Sigmoid colon (tissue), 7 donors: ENCODE data around the gene ITPA. TPM values are rescaled to one million over a fixed set of nuclear protein-coding genes. Genes with fewer than 3 reads are reported as not detected.
"Not testable (repeated sequence)": the region's sequence is repeated elsewhere in the genome, so short reads cannot be mapped to it uniquely, and the experiment has no call there.

Experiments
- DNase-seq: peaks from one replicate; pipeline ENCODE4 v3.0.0-alpha.2; 2019
- H3K27ac ChIP-seq, 4 donors: fragments of 200-600 bp; sonication (generic); one replicate each; pipeline ENCODE4 v1.5.1; 2016 to 2019; ENCODE audit warnings: mild to moderate bottlenecking in 1 of 4
- H3K27me3 ChIP-seq, 3 donors: fragments of 200-600 bp; sonication (generic); one replicate each; pipeline ENCODE4 v1.5.1; 2019; ENCODE audit warnings: mild to moderate bottlenecking in 1 of 3
- H3K36me3 ChIP-seq, 4 donors: fragments of 200-600 bp; sonication (generic); one replicate each; pipeline ENCODE4 v1.5.1; 2016 to 2019
- H3K4me1 ChIP-seq, 4 donors: fragments of 200-600 bp; sonication (generic); one replicate each; pipeline ENCODE4 v1.5.1; 2017 to 2019
- H3K4me3 ChIP-seq, 4 donors: fragments of 200-600 bp; sonication (generic); one replicate each; pipeline ENCODE4 v1.5.1; 2017 to 2019; ENCODE audit warnings: mild to moderate bottlenecking in 2 of 4, moderate library complexity in 1 of 4
- H3K9me3 ChIP-seq, 4 donors: fragments of 200-600 bp in 3 of 4; sonication (generic) in 3 of 4; one replicate each; pipeline versions ENCODE4 v1.5.1 to v1.6.1; 2013 to 2019
- CTCF ChIP-seq, 4 experiments: fragments of 450-650 bp in 3 of 4; fragments of 200-600 bp in 1 of 4; IDR thresholded peaks; one replicate each; pipeline ENCODE4 v1.5.1; 2016 to 2019; ENCODE audit warnings: antibody characterized with exemption in 4 of 4, mild to moderate bottlenecking in 3 of 4, moderate library complexity in 2 of 4
- EP300 ChIP-seq, 4 donors: sonication (generic); formaldehyde crosslinking; IDR thresholded peaks; one replicate each; pipeline ENCODE4 v1.6.1; 2017; ENCODE audit warnings: antibody characterized with exemption in 4 of 4
- POLR2A ChIP-seq, 2 donors: fragments of 450-650 bp; IDR thresholded peaks; one replicate each; pipeline ENCODE4 v1.6.1; 2016; ENCODE audit warnings: antibody characterized with exemption in 2 of 2, mild to moderate bottlenecking in 2 of 2, moderate library complexity in 2 of 2
- POLR2AphosphoS5 ChIP-seq, 4 donors: sonication (generic); formaldehyde crosslinking; IDR thresholded peaks; one replicate each; pipeline ENCODE4 v1.6.1; 2017; ENCODE audit warnings: antibody characterized with exemption in 4 of 4
- WGBS, 2 donors: extraction: QIAGEN DNeasy Blood & Tissue Kit; methylation state at CpG; one replicate each; pipeline ENCODE4 v1.1.7; 2013; 5-methylcytosine and 5-hydroxymethylcytosine counted together
- intact Hi-C: fragments of 100-400 bp; cut with DNase I; formaldehyde crosslinking; loops from one replicate; pipeline ENCODE4 v1.15.1; 2023
- polyA plus RNA-seq, 3 donors: library from polyadenylated mRNA; stranded (reverse); fragments of 200-250 nt; gene quantifications; one replicate each; pipeline ENCODE4 v1.2.3, GENCODE V29; 2013
- total RNA-seq, 4 donors: library from RNA; depleted of rRNA; stranded (reverse); fragments of >200 nt; gene quantifications; one replicate each; pipeline ENCODE4 v1.1.0, GENCODE V29; 2016
- donor health status: healthy with polysubstance abuse.
- donor health status: Bipolar disorder and iron deficiency.
- donor health status: healthy.

The ITPA gene
- total and polyA plus RNA-seq, 7 donors: 17.1 to 92.5 (median 31.7) TPM

GRCh38 chr20:3180319-3180718 is 29.0 kb upstream of the ITPA start:
- 71 to 80% methylated on average over 4 of the region's 4 CpGs for WGBS, 2 donors
- Histone ChIP-seq H3K27me3 (no peaks in the 10 kb centered on the region), H3K4me1 (no peaks in the 10 kb centered on the region), H3K27ac (no peak overlapping the region), H3K9me3 (no peaks in the 10 kb centered on the region), H3K36me3 (no peaks in the 10 kb centered on the region), H3K4me3 (no peak overlapping the region)
- intact Hi-C loops: no loop called here
- TF ChIP-seq POLR2AphosphoS5 (IDR thresholded peaks at IDR 0.05): no peak
- TF ChIP-seq POLR2A (IDR thresholded peaks at IDR 0.05): no peak
- no peak for TF ChIP-seq CTCF (IDR thresholded peaks at IDR 0.05)
- no peak for TF ChIP-seq EP300 (IDR thresholded peaks at IDR 0.05)
- DNase-seq: no peak

- H3K27me3 ChIP-seq: no peaks in the 10 kb centered on the region
- H3K4me1 ChIP-seq: no peaks in the 10 kb centered on the region
- 19 to 50% methylated on average over 5 of the region's 5 CpGs for WGBS, 2 donors
- intact Hi-C loops: no loop called here
- H3K27ac ChIP-seq: no peak overlapping the region
- TF ChIP-seq POLR2AphosphoS5 (IDR thresholded peaks at IDR 0.05) (no peak), EP300 (IDR thresholded peaks at IDR 0.05) (no peak), CTCF (IDR thresholded peaks at IDR 0.05) (no peak), POLR2A (IDR thresholded peaks at IDR 0.05) (no peak)
- H3K4me3 ChIP-seq: no peak overlapping the region
- no peaks in the 10 kb centered on the region for H3K36me3 ChIP-seq
- no peak for DNase-seq
- H3K9me3 ChIP-seq: no peaks in the 10 kb centered on the region
Observed at GRCh38 chr20:3181270-3181669, 28.0 kb upstream of the ITPA start.

GRCh38 chr20:3182429-3182828 is 26.9 kb upstream of the ITPA start:
- intact Hi-C loops, H3K4me1 ChIP-seq, H3K27ac ChIP-seq, H3K27me3 ChIP-seq, H3K9me3 ChIP-seq, H3K4me3 ChIP-seq, DNase-seq, H3K36me3 ChIP-seq: not testable (repeated sequence)
- WGBS, 2 donors: 94 to 97% methylated on average over 5 of the region's 5 CpGs

GRCh38 chr20:3183896-3184612 is 25.2 kb upstream of the ITPA start:
- Histone ChIP-seq H3K27ac (no peak overlapping the region), H3K4me3 (no peak overlapping the region), H3K9me3 (no peaks in the 10 kb centered on the region), H3K4me1 (no peaks in the 10 kb centered on the region), H3K27me3 (no peaks in the 10 kb centered on the region), H3K36me3 (no peaks in the 10 kb centered on the region)
- intact Hi-C loops: no loop called here
- DNase-seq: no peak
- TF ChIP-seq POLR2AphosphoS5 (IDR thresholded peaks at IDR 0.05) (no peak), EP300 (IDR thresholded peaks at IDR 0.05) (no peak), POLR2A (IDR thresholded peaks at IDR 0.05) (no peak), CTCF (IDR thresholded peaks at IDR 0.05) (no peak)
- WGBS, 2 donors: 73 to 88% methylated on average over 3 of the region's 3 CpGs

- H3K27me3 ChIP-seq, DNase-seq, H3K9me3 ChIP-seq, H3K4me1 ChIP-seq, H3K27ac ChIP-seq, H3K4me3 ChIP-seq, intact Hi-C loops: not testable (repeated sequence)
- WGBS, 2 donors: 95 to 97% methylated on average over 9 of the region's 9 CpGs
- H3K36me3 ChIP-seq: peaks cover 15 to 38% (median 26%) of the 10 kb centered on the region in 4 donors
Observed at GRCh38 chr20:3187861-3188260, 21.4 kb upstream of the ITPA start.

GRCh38 chr20:3188823-3189413 is 20.4 kb upstream of the ITPA start:
- intact Hi-C loops: no loop called here
- Histone ChIP-seq H3K27me3 (no peaks in the 10 kb centered on the region), H3K4me3 (no peak overlapping the region), H3K9me3 (no peaks in the 10 kb centered on the region), H3K4me1 (no peaks in the 10 kb centered on the region), H3K36me3 (peaks cover 17 to 49% (median 34%) of the 10 kb centered on the region in 4 donors), H3K27ac (no peak overlapping the region)
- DNase-seq: no peak
- WGBS, 2 donors: 89 to 93% methylated on average over 3 of the region's 3 CpGs
- TF ChIP-seq CTCF (IDR thresholded peaks at IDR 0.05): no peak
- TF ChIP-seq POLR2A (IDR thresholded peaks at IDR 0.05): no peak
- TF ChIP-seq POLR2AphosphoS5 (IDR thresholded peaks at IDR 0.05): no peak
- TF ChIP-seq EP300 (IDR thresholded peaks at IDR 0.05): no peak
